Fibroblast of lung (primary cell): Measurements from ENCODE around the gene NQO1.

Experiments used
- CTCF ChIP-seq, 2 donors: IDR thresholded peaks in 1 of 2; conservative IDR thresholded peaks in 1 of 2; 1 replicate in 1 of 2; 2 replicates in 1 of 2; pipeline ENCODE4 v1.5.1; 2011 to 2012; ENCODE audit warnings: low read length in 2 of 2, control low read depth in 1 of 2, inconsistent platforms in 1 of 2, low read depth in 1 of 2, mild to moderate bottlenecking in 1 of 2
- EZH2 ChIP-seq: IDR thresholded peaks from 2 replicates; pipeline ENCODE4 v1.5.1; 2012; ENCODE audit warnings: low read length, control low read depth, mild to moderate bottlenecking; ENCODE audit errors: missing control alignments

- TF ChIP-seq CTCF (conservative IDR thresholded peaks at IDR 0.05 in 1 of 2, IDR thresholded peaks at IDR 0.05 in 1 of 2; ENCODE audit: low read depth in 1 of 2, low read length in 2 of 2) (no peak), EZH2 (no peak)
These were observed 19.6 kb upstream of the NQO1 start for GRCh38 chr16:69745959-69746358.
